ENCODE measurements around the gene NEMP2.

Gene NEMP2

GRCh38 chr2:190534310-190535120 is at the start of gene NEMP2:
TSS of gene NEMP2 (minus strand) at chr2:190534722. CDS start at chr2:190534655, 67 bp downstream.
- ATAC-seq = peak; percentile 78 to 79

- peak in 1 of 2 donors; percentile 20 for ATAC-seq
Observed at GRCh38 chr2:190583507-190584337, 49.2 kb upstream of the NEMP2 start.

- no peak for ATAC-seq
Observed at GRCh38 chr2:190582736-190583506, 48.4 kb upstream of the NEMP2 start.

- no peak for ATAC-seq
Observed at GRCh38 chr2:190582019-190582418, 47.5 kb upstream of the NEMP2 start.

GRCh38 chr2:190579915-190580846 is 45.7 kb upstream of the NEMP2 start:
- no peak for ATAC-seq

- no peak for ATAC-seq
Observed at GRCh38 chr2:190579058-190579410, 44.5 kb upstream of the NEMP2 start.

GRCh38 chr2:190578158-190579057 is 43.9 kb upstream of the NEMP2 start:
- no peak for ATAC-seq

GRCh38 chr2:190576573-190576972 is 42.1 kb upstream of the NEMP2 start:
- no peak for ATAC-seq

- no peak for ATAC-seq
Observed at GRCh38 chr2:190575263-190575662, 40.7 kb upstream of the NEMP2 start.

- no peak for ATAC-seq
Observed at GRCh38 chr2:190574169-190574568, 39.6 kb upstream of the NEMP2 start.

- no peak for ATAC-seq
Observed at GRCh38 chr2:190572246-190572645, 37.7 kb upstream of the NEMP2 start.

GRCh38 chr2:190571686-190572085 is 37.2 kb upstream of the NEMP2 start:
- no peak for ATAC-seq

- ATAC-seq = no peak
Observed at GRCh38 chr2:190570871-190571270, 36.3 kb upstream of the NEMP2 start.

- no peak for ATAC-seq
Observed at GRCh38 chr2:190569994-190570755, 35.7 kb upstream of the NEMP2 start.

GRCh38 chr2:190564838-190565237 is 30.3 kb upstream of the NEMP2 start:
- ATAC-seq = no peak

GRCh38 chr2:190563646-190564045 is 29.1 kb upstream of the NEMP2 start:
- no peak for ATAC-seq

GRCh38 chr2:190563109-190563508 is 28.6 kb upstream of the NEMP2 start:
- ATAC-seq = peak; percentile 55 to 56

- ATAC-seq = no peak
Observed at GRCh38 chr2:190562121-190562520, 27.6 kb upstream of the NEMP2 start.

GRCh38 chr2:190561094-190561493 is 26.6 kb upstream of the NEMP2 start:
- ATAC-seq = no peak

- no peak for ATAC-seq
Observed at GRCh38 chr2:190554357-190555006, 20.0 kb upstream of the NEMP2 start.
